KOPT-K1 (cell line): Measurements from ENCODE around the gene GARIN5B.

Source experiments
- H3K27ac ChIP-seq: fragments of 200-600 bp; sonication (generic); 2 replicates; pipeline ENCODE4 v1.5.1; 2016; ENCODE audit warnings: antibody characterized with exemption, mild to moderate bottlenecking, low read depth, low read length; ENCODE audit not compliant: poor library complexity, severe bottlenecking
- H3K36me3 ChIP-seq: fragments of 200-600 bp; sonication (generic); 2 replicates; pipeline ENCODE4 v1.5.1; 2017; ENCODE audit warnings: antibody characterized with exemption, mild to moderate bottlenecking, low read length, moderate library complexity; ENCODE audit not compliant: insufficient read depth
- H3K9me3 ChIP-seq: fragments of 200-600 bp; sonication (generic); 2 replicates; pipeline ENCODE4 v1.5.1; 2017; ENCODE audit warnings: antibody characterized with exemption, low read length, mild to moderate bottlenecking; ENCODE audit not compliant: insufficient read depth, poor library complexity, severe bottlenecking

The GARIN5B gene

DNA sequence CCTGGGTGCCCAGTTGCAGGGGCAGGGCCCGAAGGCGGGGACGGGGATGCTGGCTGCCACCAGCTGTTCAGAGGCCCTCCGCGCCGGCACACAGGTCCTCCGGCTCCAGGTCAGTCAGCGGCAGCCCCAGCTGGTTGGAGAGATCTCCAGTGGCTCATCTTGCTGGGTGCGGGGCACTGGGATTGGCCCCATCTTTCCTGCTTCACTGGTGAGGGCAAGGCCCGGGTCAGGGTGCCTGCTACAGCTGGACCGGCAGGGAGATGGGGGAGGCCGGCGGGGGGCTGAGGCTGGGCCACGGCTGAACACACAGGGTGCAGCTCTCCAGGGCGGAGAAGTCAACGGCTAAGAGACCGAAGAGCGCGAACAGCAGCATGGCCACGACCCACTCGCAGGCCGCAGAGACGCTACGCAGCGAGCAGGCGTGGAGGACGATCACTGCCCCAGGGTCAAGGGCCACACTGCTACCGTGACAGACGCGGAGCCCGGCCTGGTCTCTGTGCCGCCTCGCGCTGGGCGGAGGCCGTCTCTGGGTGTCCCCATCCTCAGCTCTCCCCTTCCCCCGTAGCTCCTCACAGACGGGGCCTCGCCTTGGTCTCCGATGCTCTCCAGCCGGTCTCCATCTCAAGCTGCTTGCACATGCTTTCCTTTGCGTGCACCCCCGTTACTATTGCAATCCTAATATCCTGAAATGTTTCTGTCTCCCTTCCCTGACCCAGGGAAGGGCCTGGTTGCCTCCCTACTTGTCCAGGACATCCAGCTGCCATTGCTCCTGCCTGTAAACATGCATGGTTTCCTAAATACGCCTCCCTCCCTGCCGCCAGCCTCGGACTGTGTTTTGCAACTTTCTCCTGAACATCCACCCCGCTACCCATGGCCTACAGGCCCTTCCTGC, 50.2 kb downstream of the GARIN5B start:
- H3K27ac ChIP-seq = no peak overlapping the region

DNA sequence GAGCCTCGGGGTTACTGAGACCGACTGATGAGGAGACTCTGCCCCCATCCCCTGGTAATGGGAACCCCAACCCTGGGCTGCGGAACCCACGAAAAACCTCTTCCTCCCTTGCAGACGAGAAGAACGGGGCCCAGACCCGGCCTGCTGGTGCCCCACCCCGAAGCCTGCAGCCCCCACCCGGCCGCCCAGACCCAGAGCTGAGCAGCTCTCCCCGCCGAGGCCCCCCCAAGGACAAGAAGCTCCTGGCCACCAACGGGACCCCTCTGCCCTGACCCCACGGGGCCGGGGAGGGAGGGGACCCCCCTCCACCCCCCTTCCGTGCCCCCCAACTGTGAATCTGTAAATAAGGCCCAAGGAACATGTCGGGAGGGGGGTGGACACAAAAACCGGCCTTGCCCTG, 51.3 kb downstream of the GARIN5B start:
- Histone ChIP-seq H3K27ac (no peak overlapping the region), H3K36me3 (no peaks in the 10 kb centered on the region; the same call in 1 of the 2 replicates), H3K9me3 (no peaks in the 10 kb centered on the region)

More for the DNA sequence above, 50.2 kb downstream of the GARIN5B start:
- no peaks in the 10 kb centered on the region; the same call in 1 of the 2 replicates for H3K36me3 ChIP-seq
- no peaks in the 10 kb centered on the region for H3K9me3 ChIP-seq

DNA sequence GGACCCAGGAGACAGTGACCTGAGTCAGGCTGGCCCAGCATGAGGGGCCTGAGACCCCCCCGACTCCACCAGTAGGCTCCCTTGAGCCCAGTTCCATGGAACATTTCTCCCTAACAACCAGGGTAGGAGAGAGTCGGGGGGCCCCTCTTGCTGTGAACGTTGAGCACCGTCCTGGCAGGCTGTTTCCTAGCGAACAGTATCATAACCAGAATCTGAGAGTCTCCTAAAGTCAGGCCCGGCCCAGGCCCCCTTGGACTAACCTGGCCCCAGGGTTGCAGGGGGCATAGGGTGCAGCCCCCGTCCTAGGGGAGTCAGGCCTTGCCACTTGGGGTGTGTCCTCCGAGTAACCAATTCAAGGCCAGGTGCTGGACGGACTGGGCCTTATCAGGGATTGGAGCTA, 51.7 kb downstream of the GARIN5B start:
- Histone ChIP-seq H3K9me3 (no peaks in the 10 kb centered on the region), H3K36me3 (no peaks in the 10 kb centered on the region; the same call in 1 of the 2 replicates), H3K27ac (no peak overlapping the region)

DNA sequence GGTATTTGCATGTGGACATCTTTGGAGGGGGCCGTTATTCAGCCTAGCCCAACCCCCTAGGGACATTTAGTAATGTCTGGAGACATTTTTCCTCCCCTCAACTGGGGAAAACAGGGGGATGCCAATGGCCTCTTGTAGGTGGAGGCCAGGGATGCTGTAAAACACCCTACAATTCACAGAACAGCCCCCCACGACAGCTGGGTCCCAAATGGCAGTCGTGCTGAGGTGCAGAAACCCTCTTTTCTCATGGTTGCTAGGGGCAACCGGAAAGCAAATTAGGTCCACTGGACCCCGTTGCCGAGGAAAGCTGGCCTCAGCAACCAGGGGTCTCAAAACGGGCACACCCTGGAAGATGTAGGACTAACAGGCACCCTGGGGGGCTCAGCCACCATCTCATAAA, 52.6 kb downstream of the GARIN5B start:
- no peak overlapping the region for H3K27ac ChIP-seq
- H3K36me3 ChIP-seq = no peaks in the 10 kb centered on the region; the same call in 1 of the 2 replicates

DNA sequence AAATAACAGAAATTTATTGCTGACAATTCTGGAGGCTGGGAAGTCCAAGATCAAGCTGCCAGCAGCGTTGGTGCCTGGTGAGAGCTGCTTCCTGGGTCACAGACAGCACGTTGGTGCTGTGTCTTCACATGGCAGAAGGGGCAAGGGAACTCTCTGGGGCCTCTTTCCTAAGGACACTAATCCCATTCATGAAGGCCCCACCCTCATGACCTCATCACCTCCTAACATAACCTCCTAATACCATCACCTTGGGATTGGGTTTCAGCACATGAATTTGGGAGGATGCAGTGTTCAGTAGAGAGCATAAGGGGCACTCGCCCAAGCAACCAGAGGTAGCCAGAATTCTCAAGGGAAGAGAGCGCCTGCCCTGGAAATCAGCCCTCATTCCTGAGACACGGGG, 53.6 kb downstream of the GARIN5B start:
- Histone ChIP-seq H3K27ac (no peak overlapping the region), H3K36me3 (no peaks in the 10 kb centered on the region; the same call in 1 of the 2 replicates)

More for the DNA sequence above, 52.6 kb downstream of the GARIN5B start:
- no peaks in the 10 kb centered on the region for H3K9me3 ChIP-seq

DNA sequence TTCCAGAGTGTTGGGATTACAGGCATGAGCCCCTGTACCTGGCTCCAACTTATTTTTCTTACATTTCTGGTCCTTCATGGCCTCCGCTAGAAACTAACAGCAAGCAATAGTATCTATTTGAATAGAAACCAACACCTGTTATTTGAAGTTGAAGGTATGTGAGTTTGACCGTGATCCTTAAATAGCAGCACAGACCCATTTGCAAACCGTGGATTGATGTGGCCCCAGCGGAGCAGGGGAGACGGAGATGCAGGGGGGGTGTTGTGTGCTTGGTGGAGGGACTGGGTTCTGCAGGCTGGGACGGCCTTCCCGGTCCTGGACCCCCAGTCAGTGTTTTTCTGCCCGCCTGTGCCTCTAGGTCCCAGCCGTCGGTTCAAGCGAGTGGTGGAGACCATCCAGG, 54.8 kb downstream of the GARIN5B start:
- Histone ChIP-seq H3K9me3 (no peaks in the 10 kb centered on the region), H3K27ac (no peak overlapping the region), H3K36me3 (no peaks in the 10 kb centered on the region; the same call in 1 of the 2 replicates)

More for the DNA sequence above, 53.6 kb downstream of the GARIN5B start:
- no peaks in the 10 kb centered on the region for H3K9me3 ChIP-seq

DNA sequence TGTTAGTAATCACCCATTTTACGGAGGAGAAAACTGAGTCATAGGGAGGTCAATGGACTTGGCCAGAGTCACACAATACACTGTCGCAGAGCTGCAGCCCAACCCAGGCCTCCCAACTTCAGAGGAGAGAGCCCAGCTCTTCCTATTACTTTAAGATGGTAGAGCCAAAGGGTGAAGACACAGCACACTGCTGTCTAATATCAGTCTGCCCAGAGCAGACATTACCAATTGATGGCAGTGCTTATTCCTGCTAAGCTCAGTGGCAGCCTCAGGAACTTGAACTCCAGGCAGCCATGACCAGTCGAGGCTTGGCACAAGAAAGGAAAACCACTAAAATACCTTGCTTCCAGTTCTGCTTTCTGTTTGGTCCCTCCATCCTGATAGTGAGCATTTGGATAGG, 56.3 kb downstream of the GARIN5B start:
- H3K9me3 ChIP-seq = no peaks in the 10 kb centered on the region
- no peaks in the 10 kb centered on the region; the same call in 1 of the 2 replicates for H3K36me3 ChIP-seq
- H3K27ac ChIP-seq = no peak overlapping the region

DNA sequence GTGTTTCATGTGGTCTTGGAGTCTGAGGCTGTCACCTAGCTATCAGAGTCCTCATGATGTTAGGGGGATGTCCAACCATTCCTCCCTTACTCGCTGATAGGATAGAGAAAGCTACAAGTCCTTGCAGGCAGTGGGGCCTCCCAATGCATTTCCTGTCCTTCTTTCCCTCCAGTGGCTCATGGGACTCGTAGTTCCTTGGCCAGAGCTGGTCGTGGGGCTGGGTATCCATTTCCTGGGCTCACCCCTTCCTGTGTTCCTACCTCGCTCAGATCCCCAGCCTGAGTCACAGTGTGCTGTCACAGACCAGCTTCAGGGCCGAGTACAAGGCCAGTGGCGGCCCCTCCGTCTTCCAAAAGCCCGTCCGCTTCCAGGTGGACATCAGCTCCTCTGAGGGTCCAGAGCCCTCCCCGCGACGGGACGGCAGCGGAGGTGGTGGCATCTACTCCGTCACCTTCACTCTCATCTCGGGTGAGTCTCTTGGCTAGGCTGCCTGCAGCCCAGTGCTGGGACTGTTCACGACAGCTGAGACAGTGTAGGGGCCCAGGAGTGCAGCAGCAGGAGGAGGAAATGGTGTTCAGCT, 57.0 kb downstream of the GARIN5B start:
- H3K27ac ChIP-seq = no peak overlapping the region
- no peaks in the 10 kb centered on the region; the same call in 1 of the 2 replicates for H3K36me3 ChIP-seq
- no peaks in the 10 kb centered on the region for H3K9me3 ChIP-seq

DNA sequence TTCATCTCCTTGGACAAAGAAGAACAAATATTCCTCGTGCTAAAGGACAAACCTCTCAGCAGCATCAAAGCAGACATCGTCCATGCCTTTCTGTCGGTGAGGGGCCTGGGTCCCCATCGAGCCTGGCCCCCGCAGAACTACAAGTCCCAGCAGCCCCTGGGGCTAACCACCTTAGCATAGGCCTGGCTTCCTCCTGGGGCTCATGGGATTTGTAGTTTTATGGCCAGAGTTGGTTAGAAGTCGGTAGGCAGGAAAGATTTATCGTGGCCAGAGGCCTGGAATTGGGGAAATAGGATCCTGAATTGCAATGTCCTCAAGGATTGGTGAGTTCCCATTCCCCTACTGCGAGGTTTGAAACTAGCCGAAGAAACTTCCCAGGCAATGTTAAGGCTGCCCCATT, 57.6 kb downstream of the GARIN5B start:
- Histone ChIP-seq H3K27ac (no peak overlapping the region), H3K9me3 (no peaks in the 10 kb centered on the region), H3K36me3 (no peaks in the 10 kb centered on the region; the same call in 1 of the 2 replicates)

DNA sequence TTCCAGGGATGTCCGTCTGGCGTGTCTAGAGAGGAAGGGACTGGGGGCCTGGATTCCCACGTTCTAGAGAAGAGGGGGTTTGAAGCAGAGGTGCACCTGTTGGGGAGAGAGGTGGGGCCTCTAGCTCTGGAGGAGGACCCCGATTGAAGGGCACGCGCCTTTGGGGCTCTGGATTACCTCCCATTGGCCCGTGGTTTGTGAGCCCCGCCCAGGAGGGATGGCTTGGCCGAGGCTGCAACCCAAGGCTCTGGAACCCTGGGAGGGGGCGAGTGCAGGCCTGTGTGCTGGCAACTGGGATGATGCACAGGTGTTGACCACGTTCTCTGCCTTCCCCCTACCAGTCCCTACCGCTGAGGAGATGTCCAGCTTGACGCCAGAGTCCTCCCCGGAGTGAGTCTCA, 58.1 kb downstream of the GARIN5B start:
- no peaks in the 10 kb centered on the region; the same call in 1 of the 2 replicates for H3K36me3 ChIP-seq
- no peaks in the 10 kb centered on the region for H3K9me3 ChIP-seq
- no peak overlapping the region for H3K27ac ChIP-seq
